ENCODE measurements around the gene BTNL3.

The BTNL3 gene

GRCh38 chr5:181050016-181050415 lies 61.4 kb downstream of the BTNL3 start:
- no peak for DNase-seq

DNA sequence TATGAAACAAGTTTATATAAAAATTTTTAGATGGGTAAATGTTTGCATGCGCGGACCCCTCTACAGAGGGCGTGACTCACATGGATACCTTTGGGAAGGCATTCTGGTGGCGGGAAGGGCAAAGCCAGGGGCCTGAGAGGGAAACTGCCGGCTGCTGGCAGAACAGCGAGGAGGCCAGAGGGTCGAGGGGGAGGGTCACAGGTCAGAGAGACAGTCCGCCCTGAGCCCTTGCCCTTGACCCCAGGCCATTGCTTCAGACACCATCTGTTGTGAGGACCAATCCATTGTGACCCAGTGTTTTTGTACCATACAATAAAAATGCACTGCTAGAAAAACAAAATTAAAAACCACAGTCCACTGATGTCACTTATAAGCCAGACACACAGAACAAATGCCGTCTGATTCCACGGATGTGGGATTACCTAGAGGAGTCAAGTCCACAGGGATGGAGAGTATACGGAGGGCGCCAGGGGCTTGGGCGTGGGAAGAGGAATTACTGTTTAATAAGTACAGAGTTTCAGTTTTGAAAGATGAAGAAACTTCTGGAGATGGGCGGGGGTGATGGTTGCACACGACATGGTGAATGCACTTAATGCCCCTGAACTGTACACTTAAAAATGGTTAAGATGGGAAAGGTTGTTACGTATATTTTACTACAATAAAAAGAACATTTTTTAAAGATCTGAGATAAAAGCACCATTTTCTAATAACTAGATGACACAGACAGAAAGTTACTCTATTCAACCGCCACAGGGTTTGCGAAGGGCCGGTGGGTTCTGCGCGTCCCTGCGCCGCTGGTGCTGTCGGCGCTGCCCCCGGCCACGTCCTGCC lies 63.4 kb downstream of the BTNL3 start:
- no peak for DNase-seq

DNA sequence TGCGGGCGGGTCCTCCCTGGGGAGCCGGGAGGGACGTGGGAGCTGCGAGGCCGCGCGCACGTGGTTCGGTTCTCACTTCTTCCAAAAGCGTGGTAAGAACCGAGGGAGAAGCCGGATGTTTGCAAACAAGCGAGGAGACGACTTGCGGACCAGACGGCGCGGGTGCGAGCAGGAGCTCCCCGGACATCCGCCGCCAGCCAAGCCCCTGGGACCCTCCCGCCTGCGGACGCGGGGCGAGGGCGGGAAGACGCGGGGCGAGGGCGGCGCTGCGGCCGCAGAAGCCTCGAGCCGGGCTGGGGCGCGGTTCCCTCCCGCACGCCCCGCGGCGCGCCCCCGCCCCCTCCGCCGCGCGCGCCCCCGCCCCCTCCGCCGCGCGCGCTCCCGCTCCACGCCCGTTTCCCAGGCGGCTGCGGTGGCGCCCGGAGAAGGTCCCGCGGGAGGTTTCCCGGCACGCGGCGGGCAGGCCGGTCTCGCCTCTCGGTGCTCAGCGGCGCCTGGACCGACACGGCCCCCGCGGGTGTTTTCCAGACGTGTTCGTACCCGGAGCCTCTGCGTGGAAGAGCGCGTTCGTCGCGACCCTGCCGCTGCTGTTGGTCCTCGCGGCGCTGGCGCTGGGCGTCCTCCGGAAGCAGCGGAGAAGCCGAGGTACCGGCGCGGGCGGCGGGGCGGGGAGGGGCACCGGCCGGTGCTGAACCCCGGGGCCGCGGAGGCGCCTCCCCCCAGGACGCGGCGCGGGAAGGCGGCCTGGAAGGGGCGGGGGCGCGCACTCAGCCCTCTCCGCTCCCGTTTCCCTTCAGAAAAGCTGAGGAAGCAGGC lies 64.2 kb downstream of the BTNL3 start:
- no peak for DNase-seq

DNA sequence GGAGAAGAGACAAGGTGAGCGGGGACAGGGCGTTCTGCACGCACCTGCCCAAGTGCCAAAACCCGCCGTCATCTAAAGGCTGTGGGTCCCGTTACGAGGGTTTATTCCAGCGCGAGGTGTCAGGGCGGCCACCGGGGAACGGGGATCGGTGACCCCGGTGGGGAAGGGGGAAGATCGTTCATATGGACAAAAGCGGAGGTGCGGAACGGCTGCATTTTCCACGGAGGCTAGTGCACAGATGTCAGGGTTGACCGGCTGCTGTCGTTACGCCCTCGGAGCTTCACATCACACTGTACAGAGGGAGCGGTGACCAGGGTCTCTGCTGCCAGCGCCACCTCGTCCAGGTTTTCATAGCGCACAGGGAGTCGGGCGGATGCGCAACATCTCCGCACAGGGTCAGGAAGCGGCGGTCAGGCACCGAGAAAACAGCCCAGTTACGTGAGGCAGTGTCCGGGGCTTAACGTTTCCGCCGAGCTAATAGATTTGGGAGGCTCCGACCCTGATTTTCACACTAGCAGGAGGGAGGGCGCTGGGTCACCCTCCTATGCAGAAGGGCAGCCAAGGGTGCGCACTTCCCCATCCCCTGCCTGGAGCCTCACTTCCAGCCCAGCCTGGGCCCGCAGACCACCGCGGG lies 65.0 kb downstream of the BTNL3 start:
- DNase-seq: no peak

DNA sequence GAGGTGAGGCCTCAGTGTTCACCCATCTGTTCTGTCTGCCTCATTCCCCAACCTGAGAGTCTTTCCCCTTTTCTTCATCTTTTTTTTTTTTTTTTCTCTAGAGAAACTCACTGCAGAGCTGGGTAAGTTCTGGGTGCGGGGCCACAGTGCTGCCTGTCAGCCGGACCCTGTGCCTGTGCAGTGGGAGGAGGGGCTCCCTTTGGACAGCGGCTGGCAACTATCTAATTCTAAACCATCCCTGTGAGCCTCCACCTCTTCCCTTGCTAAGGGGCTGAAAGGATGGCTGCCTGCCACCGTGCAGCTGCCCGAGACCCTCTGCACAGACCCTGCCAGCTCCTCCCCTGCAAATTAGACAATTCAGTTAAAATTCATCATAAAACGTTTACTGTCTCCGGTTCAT lies 65.5 kb downstream of the BTNL3 start:
- DNase-seq: no peak

- DNase-seq: no peak
These were observed 66.3 kb downstream of the BTNL3 start for GRCh38 chr5:181054871-181055459.
